GM18519 (cell line): ENCODE results near the gene C5orf46.

Experiments used
- ATAC-seq: cut with Tn5 transposase; IDR thresholded peaks from one replicate; pipeline ENCODE4 v1.9.1; 2021; ENCODE audit warnings: mild to moderate bottlenecking, moderate library complexity; ENCODE audit not compliant: unreplicated experiment, low FRiP score

The C5orf46 gene

DNA sequence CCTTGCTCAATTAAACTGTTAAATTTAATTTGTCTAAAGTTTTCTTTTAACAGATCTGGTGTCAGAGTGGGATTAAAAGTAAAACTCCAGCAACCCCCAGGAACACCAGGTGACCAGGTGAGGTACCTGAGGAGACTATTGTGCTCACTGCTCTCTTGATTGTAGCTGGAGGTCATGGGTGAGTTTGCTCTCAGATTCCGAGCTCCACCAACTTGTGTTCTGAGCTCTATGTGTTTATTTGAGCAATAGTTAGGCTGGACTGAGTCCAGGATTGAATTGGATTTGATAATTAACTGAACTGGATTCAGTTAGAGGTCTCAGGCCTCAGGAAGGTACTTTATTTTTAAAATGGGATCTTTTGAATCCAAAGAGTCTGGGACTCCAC, 45.7 kb downstream of the C5orf46 start:
- ATAC-seq, result no peak

DNA sequence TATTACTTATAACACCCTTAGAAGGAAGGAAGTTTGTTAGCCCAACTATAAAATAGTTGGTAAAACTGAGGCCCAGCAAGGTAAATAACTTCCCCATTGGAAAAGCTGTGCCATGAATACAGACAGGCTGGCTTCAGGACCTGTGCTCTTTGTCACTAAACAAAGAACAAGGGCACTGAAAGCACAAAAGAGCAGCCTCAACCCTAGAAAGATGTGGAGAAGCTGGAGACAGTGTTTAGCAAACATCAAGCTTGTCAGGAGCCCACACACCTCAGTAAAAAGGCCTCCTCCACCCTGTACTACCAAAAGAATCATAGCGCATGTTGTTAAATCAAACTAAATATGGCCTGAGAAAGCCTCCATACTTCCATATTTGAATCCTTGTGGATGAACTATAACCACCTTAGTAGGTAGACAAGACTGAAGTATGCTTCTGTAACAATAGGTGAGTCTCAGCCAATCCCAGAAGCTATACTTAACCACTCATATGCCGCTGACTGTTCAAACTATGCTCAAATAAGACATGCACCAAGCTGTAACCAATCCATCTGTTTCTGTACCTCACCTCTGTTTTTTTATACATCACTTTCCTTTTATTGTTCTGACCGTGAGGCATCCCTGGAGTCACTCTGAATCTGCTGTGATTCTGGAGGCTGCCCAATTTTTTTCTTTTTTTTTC, 46.2 kb downstream of the C5orf46 start:
- ATAC-seq, result no peak

DNA sequence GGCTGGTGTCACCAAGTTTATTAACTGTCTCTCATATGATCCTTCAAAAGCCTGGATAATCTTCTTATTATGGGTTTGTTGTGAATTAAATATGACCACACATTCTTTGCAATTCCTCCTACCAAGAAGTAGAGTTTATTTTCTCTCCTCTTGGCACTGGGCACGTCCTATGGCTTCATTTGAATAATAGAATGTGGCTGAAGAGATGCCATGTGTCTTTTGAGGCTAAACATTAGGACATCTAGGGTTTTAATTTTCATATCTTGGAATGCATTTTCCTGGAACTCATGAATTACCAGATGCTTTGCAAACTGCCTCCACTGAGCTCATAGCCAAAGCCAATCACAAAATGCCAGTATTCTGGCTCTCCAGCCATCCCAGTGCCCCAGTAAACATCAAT, 47.8 kb downstream of the C5orf46 start:
- no peak for ATAC-seq

DNA sequence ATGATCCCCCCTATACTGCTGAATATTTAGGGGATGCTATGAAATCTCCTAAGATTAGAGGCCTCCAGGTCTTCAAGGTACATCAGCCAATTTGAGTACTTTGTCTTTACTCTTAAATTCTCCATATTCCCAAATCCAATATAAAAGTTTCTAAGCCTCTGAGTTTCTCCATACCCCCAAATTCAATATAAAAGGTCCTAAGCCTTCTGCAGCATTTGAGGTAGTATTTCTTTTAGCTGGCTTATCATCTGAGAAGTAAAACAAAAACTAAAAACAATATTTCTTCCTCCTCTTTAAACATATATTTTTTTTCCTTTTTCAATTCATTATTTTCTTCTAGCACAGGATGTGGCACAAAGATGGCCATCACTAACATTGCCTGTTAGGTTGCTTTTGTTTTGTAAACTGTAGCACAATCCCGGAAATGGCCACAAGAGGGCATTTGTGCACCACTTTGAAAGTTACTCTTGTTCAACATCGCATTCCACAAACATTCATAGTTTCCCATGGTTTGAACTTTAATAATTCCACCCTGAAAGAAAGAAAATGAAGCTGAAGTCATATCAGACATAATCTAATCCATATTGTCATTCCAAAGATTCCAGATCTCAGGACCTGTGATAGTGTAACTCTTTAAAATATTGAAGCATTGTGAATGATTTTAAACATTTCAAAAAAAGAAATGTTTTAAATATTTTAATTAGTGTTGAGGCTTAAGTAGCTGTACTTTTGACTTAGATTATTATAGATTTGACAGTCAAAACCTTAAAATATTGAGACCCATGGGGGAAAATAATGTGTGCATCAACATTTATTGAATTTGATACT, 48.8 kb downstream of the C5orf46 start:
- peak; percentile 83 for ATAC-seq

DNA sequence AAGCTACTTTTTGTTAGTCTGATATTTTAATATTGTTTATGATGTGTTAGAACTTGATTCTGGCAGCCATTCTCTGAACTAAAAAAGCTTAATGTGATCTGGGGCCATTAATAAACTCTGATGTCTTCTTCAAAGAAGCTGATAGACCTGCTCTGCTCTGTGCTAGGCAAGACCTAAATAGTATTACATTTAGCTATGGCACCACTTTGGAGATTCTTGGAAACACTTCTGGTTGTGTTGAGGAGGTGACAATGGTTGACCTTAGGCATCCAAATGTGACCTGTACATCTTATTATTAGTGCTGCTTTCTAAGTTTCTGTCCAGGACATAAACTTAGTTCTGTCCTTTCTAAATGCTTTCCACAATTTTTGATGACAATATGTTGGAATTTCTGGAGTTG, 49.5 kb downstream of the C5orf46 start:
- no peak for ATAC-seq

DNA sequence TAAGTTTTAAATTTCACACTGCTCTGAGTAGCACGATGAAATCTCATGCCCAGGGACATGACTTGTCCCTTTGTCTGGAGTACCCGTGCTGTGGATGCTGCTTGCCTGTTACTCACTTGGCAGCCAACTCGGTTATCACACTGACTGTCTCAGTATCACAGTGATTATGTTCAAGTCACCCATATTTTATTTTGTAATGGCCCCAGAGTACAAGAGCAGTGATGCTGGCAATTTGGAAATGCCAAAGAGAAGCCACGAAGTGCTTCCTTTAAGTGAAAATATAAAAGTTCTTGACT, 50.6 kb downstream of the C5orf46 start:
- no peak for ATAC-seq

DNA sequence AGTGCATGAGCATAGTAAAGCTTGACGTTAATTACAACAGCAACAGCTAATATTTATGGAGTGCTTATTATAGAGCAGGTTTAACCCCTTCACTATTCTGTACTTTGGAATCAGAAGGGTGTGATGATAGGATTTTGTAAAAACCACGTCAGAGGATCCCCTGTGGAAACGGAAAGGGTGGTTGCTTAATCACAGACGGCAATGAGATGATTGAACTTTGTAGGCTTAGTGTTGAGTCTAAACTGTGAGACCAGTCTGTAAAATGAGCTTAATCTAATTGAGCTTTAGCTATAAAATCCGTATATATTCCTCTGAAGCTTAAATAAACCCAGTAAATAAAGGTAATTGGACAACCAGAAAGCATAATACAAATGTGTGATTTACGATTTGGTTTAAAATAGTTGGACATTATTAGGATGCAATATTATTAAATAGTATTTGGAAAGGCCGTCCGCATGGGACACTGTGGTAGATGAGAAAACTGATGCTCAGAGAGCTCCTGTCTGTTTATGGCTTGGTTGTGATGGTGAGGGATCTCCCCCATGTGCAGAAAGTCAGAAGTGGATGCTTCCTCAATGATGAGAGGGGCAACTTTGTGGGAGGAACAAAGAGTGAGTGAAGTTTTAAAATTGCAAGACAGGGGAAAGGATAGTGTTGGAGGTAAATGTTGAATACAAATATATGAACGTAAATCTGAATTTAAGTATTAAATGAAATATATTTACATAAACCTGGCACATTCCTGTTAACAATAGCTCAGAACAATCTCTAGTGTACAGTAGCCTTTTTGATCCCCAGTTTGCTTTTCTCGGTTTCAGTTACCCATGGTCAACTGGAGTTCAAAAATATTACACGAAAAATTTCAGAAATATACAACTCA, 51.2 kb downstream of the C5orf46 start:
- no peak for ATAC-seq

DNA sequence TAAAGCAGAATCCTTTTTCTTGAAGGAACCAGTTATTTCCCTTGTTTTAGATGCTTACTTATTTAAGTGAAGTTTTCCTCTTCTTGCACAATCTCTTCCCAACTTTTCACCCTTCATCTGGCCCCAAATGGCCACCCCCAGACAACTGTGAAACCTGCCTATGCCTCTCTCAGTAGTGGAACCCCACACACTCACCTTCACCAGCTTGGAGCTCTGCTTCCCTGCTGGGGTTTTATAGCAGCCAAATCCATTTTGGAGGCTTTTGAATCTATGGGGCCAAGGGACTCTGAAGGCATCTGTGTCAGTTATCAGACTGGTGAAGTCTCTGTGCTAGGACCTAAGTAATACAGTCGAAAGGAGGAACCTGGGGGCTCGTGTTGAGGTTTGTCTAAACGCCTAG, 52.0 kb downstream of the C5orf46 start:
- ATAC-seq, result no peak

DNA sequence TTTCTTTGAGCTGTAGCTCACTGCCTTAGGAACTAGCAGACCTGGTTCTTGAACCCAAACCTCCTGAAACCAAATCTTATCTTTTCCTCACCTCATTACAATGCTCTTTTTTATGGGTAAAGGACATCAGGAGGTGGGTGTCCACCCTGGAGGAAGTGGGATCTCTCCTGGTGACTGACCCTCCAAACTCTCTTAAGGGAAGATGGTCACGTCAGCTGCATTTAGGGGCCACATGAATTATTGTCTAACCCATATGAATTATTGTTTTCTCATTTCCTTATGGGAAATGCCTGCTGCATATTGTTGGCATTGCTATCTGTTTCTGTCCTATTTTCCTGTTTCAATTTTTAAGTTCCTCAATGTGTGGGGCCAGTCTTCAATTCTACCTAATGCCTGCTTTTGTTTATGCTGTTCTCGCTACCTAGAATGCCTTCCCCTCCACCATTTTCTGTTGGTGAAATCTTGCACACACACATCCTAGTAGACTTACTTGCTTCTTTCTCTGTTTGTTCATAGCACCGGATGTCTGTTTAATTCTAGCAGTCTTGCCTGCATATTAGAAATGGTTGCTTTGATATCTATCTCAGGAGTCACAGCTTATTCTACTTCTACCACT, 52.9 kb downstream of the C5orf46 start:
- ATAC-seq, result no peak

DNA sequence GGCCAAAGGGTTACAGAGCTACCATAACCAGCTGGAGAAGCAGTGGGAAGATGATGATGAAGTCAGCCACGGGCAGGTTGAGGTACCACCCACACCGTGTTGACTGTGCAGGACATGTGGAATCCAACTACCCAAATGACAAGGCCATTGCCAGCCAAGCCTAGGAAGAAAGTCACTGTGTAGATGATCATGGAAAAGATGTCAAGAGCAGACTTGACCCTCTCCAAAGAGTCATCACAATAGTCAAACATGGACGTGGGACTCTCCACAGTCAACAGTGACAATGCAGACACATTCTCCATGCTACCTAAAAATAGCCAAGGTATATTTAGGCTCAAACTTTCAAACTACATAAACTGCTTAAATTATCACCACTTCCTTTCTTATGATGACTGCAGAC, 54.0 kb downstream of the C5orf46 start:
- no peak for ATAC-seq

DNA sequence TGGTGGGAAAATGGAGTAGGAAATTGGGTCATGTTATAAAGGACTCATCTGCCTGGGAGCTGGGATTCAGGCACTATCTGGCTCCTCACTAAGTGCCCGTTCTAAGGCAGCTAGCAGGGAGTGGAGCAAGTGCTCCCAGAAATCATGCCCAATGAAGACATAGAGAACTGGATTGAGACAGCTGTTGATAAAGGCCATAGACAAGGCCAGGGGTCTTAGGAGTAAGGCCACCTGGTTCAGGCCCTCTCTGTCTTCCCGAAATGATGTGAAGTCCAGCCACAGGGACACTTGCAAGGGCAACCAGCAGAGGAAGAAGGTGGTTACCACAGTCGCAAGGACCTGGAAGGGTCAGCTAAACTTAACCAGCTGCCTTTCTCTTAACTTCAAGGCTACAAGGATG, 54.8 kb downstream of the C5orf46 start:
- no peak for ATAC-seq

DNA sequence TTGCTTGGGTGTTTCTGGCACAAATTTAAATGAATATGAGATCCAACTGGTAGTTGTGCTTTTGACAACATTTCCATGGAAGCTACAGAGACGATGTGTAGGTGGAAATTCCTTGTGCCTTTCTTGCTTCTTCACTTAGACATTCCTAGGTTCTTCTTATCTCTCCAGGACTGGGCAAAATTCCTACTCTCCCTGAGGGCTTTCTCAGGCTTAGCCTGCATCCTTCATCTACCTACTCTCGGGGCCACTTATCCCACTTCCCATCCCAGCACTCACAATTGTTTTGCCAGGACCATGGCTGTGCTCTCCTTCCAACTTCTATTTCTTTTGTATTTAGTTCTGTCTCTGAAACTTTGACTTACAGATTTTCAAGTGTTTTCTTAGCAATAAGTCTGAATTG, 57.1 kb downstream of the C5orf46 start:
- ATAC-seq, result no peak

DNA sequence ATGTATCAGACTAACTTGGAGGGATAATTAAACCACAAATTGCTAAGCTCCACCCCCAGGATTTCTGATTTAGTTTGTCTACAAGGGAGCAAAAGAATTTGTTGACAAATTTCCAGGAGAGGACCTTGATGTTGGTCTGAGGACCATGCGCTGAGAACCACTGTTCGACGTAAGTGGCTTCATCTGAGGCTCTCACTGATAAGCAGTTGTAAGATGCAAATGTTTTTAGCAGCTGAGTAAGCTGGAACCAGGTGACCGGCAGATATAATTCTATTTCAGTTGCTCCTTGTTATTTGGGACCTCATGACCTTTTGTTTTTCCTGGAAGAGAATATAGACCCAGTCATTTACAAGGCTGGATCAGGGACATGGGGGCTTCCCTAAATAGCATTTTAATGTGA, 60.7 kb downstream of the C5orf46 start:
- ATAC-seq, result no peak

DNA sequence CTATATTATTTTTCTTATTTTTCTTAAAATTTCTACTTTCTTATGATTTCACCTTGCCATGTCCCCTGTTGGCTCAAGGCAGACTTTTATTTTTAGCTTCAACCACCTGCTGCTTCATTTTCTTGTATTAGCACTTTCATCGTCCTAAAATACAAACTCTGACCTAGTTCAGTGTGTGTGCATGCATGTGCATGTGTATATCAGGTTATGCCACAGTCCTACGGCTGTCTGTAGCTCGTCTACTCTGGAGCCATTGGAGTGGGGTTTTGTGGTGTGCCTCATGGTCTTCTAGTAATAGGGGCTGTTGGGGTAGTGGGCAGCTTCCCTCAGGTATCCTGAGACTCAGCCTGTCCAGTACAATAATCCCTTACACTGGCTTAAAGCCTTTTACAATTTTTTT, 61.5 kb downstream of the C5orf46 start:
- ATAC-seq, result no peak

DNA sequence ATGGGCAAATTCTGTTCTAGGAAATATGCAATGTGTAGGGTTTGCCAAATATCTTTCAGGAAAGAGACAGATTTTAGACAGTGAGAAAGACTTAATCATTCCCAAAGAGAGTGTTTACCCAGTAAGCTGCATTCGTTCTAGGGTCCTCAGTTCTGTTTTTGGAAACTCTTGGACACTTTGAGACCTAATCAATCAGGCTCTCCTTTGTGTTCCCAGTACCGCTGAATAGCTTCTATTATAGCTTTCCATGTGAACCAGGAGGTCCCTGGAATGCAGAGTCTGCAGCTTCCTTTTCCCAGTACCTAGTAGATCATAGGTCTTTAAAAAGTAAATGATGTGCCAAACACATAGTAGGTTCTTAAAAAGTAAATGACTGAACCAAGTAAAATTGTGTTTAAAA, 63.5 kb downstream of the C5orf46 start:
- no peak for ATAC-seq
